NB4 (cell line): ENCODE data around the gene NOTUM.
A peak's percentile ranks its signal among the peaks of the same experiment; 100 is the strongest.

Source experiments
- DNase-seq: peaks from one replicate; pipeline ENCODE4 v3.0.0; 2010; ENCODE audit warnings: low read depth
- H3K4me3 ChIP-seq: one replicate; pipeline ENCODE4 v1.5.1; 2011; ENCODE audit warnings: mild to moderate bottlenecking, low read depth, low read length, moderate library complexity
- MYC ChIP-seq: IDR thresholded peaks from 2 replicates; pipeline ENCODE4 v1.6.1; 2011; ENCODE audit warnings: low read depth, low read length
- POLR2A ChIP-seq: IDR thresholded peaks from 2 replicates; pipeline ENCODE4 v1.6.1; 2011; ENCODE audit warnings: mild to moderate bottlenecking; ENCODE audit not compliant: insufficient read length; ENCODE audit errors: extremely low read depth
- TF ChIP-seq, protein P1 (sequence below): IDR thresholded peaks from one replicate; pipeline ENCODE4 v1.5.1; 2012; ENCODE audit warnings: low read depth, low read length
- TF ChIP-seq, protein P2 (sequence below): IDR thresholded peaks from 2 replicates; pipeline ENCODE4 v1.6.1; 2011; ENCODE audit warnings: low read depth, low read length

NOTUM gene

GRCh38 chr17:81913394-81914102 is 47.4 kb downstream of the NOTUM start:
- no peak overlapping the region for H3K4me3 ChIP-seq
- DNase-seq: no peak
- TF ChIP-seq, protein P1, sequence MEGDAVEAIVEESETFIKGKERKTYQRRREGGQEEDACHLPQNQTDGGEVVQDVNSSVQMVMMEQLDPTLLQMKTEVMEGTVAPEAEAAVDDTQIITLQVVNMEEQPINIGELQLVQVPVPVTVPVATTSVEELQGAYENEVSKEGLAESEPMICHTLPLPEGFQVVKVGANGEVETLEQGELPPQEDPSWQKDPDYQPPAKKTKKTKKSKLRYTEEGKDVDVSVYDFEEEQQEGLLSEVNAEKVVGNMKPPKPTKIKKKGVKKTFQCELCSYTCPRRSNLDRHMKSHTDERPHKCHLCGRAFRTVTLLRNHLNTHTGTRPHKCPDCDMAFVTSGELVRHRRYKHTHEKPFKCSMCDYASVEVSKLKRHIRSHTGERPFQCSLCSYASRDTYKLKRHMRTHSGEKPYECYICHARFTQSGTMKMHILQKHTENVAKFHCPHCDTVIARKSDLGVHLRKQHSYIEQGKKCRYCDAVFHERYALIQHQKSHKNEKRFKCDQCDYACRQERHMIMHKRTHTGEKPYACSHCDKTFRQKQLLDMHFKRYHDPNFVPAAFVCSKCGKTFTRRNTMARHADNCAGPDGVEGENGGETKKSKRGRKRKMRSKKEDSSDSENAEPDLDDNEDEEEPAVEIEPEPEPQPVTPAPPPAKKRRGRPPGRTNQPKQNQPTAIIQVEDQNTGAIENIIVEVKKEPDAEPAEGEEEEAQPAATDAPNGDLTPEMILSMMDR: no peak
- TF ChIP-seq, protein P2, sequence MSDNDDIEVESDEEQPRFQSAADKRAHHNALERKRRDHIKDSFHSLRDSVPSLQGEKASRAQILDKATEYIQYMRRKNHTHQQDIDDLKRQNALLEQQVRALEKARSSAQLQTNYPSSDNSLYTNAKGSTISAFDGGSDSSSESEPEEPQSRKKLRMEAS: no peak
- no peak for TF ChIP-seq MYC
- TF ChIP-seq POLR2A: no peak

DNA sequence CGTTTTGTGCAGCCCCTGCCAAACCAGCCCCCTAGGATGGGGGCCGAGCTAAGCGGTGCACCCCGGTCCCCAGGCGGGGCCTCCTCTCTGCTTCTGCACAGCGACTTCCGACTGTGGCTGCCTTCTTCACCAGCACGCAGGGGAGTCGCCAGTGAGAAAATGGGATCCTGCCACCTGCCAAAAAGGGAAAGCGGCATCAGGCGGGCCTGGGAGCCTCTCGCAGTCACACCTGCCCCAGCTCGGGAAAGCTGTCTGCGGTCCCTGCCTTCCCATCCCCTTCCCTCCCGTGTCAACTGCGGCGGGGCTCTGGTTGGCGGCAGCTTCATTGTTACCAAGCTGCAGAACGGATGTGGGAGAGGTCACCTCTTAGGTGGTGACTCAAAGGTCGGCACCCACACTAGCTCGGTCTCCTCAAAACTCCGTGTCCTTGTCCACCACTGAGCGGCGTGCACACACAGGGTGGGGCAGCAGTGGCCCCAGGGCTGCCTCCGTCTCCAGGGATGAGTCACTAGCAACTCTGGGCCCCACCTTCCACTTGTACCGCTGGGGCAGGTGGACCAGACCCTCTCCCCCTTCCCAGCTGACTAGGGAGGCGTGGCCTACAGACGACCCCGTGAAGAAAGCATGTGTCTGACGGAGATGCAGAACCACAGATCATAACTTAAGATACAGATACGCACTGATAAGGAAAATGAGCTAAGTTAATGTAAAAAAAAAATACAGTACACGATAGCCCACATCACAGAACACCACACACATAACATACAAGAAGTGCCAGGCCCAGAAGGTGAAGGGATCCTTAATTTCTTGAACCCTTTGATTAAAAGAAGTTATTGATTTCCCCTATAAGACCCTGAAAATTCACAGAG is 48.3 kb downstream of the NOTUM start:
- no peak for DNase-seq
- H3K4me3 ChIP-seq: no peak overlapping the region
- TF ChIP-seq, protein P2: no peak
- no peak for TF ChIP-seq MYC
- TF ChIP-seq, protein P1: no peak
- TF ChIP-seq POLR2A: no peak

DNA sequence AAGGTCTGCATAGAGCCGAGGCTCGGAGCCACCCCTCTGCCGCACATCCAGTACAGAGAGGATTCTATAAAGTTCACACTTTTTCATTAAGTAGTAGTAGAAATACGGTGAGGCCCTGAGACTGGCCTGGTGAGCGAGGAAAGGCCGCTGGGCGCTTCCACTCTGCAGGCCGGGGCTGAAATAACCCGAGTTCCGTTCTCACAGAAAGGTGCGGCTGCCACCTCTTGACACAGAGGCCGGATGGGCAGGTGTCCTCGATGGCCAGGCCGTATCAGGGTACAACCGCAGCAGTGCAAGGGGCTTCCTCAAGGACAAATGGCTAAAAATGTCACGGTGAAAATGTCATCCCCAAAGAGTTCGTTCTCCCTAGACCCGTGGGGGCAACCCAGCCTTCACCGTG is 49.0 kb downstream of the NOTUM start:
- TF ChIP-seq MYC: no peak
- no peak for TF ChIP-seq POLR2A
- TF ChIP-seq, protein P2: no peak
- TF ChIP-seq, protein P1: no peak
- no peak overlapping the region for H3K4me3 ChIP-seq
- no peak for DNase-seq

DNA sequence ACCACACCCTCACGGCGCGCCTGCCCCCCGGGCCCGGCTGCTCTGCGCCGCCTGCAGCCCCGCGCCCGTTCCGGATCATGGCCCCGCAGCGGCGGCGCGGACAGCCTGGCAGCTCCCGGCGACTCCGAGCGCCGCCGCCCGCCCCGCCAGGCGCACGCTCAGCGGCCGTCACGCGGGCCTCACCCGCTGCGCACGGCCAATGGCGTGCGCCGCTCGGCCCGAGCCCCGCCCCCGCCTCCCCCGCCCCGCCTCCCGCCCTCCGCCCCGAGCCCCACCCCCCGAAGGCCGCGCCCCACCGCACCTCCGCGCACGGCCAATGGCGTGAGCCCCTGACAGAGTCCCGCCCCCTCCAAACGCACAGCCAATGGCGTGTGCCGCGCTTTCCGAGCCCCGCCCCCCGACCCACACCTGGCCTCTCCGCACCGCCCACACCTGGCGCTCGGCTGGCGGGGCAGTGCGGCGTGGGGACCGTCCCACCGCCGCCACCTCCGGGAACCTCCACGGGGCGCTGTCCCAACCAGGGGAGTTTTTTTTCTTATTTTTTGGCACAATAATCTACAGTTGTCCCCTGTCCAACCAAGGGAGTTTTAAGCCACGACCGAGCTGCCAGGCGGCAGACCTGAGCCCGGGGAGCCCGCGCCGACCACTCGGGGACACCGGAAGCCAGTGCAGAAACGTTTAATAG is 49.6 kb downstream of the NOTUM start, which contains the start of gene PCYT2:
TSS of gene PCYT2 (minus strand) at position 123 of the 685 bp plus-strand sequence. CDS start at position 79, 44 bp downstream.
- TF ChIP-seq MYC: no peak
- TF ChIP-seq, protein P1: no peak
- TF ChIP-seq, protein P2: 0 out of 2 replicates have a peak, but pooled peaks have one; percentile 24
- TF ChIP-seq POLR2A: peak; percentile 35
- peak; percentile 85 for DNase-seq

DNA sequence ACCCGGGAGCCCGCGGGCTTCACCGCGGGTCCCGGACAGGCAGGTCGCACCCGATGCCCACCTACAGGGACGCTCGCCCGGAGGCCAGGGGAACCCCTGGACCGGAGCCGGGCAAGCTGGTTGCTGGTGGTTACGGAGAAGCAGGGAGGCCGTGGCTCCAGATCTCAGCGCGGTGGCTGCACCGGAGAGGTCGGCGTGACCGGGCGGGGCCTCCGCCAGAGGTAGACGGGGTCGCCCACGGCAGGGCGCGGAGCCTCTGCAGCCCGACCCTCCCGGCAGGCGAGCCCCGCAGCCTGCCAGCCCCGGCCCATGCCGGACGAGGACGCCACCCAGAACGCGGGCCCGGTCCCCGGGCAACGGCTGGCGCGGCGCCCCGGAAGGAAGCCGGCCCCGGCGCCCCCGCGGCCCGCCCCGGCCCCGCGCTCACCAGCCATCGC is 50.1 kb downstream of the NOTUM start:
- peak overlapping the region; percentile 77 for H3K4me3 ChIP-seq
- DNase-seq: no peak
- TF ChIP-seq, protein P1: no peak
- TF ChIP-seq MYC: no peak
- TF ChIP-seq, protein P2: no peak
- no peak for TF ChIP-seq POLR2A

More for the DNA sequence above, 49.6 kb downstream of the NOTUM start, which contains the start of gene PCYT2:
- peak within 1 kb of the TSS; percentile 77 for H3K4me3 ChIP-seq
